Stimulated activated naive CD8-positive, alpha-beta T cell treated with anti-CD3 and anti-CD28 coated beads, Interleukin-15, Interleukin-2, amounts not matched to agents 100 ng/mL and 50 ng/mL, for 24 hours (primary cell): ENCODE data around the gene DNAAF2.

ENCODE experiments used
- H3K27ac Mint-ChIP-seq: one replicate; pipeline ENCODE4 v1.8.0; 2021; ENCODE audit warnings: mild to moderate bottlenecking, mixed read lengths
- H3K27me3 Mint-ChIP-seq: one replicate; pipeline ENCODE4 v1.8.0; 2021; ENCODE audit warnings: mixed read lengths
- H3K36me3 Mint-ChIP-seq: one replicate; pipeline ENCODE4 v1.8.0; 2021; ENCODE audit warnings: low read depth, mixed read lengths
- H3K4me1 Mint-ChIP-seq: one replicate; pipeline ENCODE4 v1.8.0; 2021; ENCODE audit warnings: low read depth, mixed read lengths
- H3K4me3 Mint-ChIP-seq: one replicate; pipeline ENCODE4 v1.8.0; 2021; ENCODE audit warnings: mild to moderate bottlenecking, mixed read lengths
- H3K9me3 Mint-ChIP-seq: one replicate; pipeline ENCODE4 v1.8.0; 2021; ENCODE audit warnings: mixed read lengths

The DNAAF2 gene

GRCh38 chr14:49581209-49582112 lies 53.6 kb downstream of the DNAAF2 start:
- H3K9me3 Mint-ChIP-seq: no peaks in the 10 kb centered on the region
- peak overlapping the region; percentile 88 for H3K27ac Mint-ChIP-seq
- peaks cover 71% of the 10 kb centered on the region for H3K4me1 Mint-ChIP-seq
- H3K27me3 Mint-ChIP-seq: no peaks in the 10 kb centered on the region
- peaks cover 79% of the 10 kb centered on the region for H3K36me3 Mint-ChIP-seq
- H3K4me3 Mint-ChIP-seq: peak overlapping the region; percentile 93

GRCh38 chr14:49579841-49580240 lies 55.2 kb downstream of the DNAAF2 start:
- H3K36me3 Mint-ChIP-seq: peaks cover 69% of the 10 kb centered on the region
- peak overlapping the region; percentile 22 for H3K27ac Mint-ChIP-seq
- no peaks in the 10 kb centered on the region for H3K27me3 Mint-ChIP-seq
- no peak overlapping the region for H3K4me3 Mint-ChIP-seq
- peaks cover 63% of the 10 kb centered on the region for H3K4me1 Mint-ChIP-seq
- H3K9me3 Mint-ChIP-seq: no peaks in the 10 kb centered on the region

GRCh38 chr14:49578141-49578540 lies 56.9 kb downstream of the DNAAF2 start:
- Mint-ChIP-seq H3K36me3 (peaks cover 69% of the 10 kb centered on the region), H3K27ac (no peak overlapping the region), H3K4me3 (no peak overlapping the region), H3K27me3 (no peaks in the 10 kb centered on the region), H3K4me1 (peaks cover 54% of the 10 kb centered on the region), H3K9me3 (no peaks in the 10 kb centered on the region)
